ENCODE data around the gene NMNAT3.

NMNAT3 gene

DNA sequence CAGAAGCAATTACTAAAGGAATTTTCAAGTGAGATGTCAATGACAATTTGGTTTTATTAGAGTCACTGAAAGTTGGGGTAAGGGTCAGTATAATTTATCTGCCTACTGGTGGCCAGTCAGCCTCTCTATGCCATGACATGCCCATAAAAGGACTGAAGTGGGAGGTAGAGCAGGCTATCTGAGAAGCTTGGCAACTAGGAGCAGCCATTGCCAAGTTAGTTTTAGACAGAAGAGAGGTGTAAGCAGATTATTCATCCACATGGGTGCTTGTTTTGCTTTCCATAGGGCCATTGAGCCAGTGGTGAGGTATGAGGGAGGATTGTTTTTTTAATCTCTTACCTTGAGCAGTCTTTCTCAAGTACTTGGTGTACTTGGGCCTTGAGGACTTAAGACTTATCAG, 130.1 kb downstream of the NMNAT3 start:
- Histone ChIP-seq H3K79me2 (ENCODE audit: insufficient read depth, low read length) (no peaks in the 10 kb centered on the region), H3K4me3 (ENCODE audit: low read depth, low read length, poor library complexity, severe bottlenecking) (no peak overlapping the region), H3K36me3 (ENCODE audit: insufficient read depth, low read length) (no peaks in the 10 kb centered on the region), H3K4me1 (ENCODE audit: insufficient read depth, low read length, severe bottlenecking) (no peaks in the 10 kb centered on the region), H3F3A (ENCODE audit: insufficient read depth, low read length) (no peaks in the 10 kb centered on the region), H3K9ac (ENCODE audit: low read length) (no peak overlapping the region), H4K20me1 (ENCODE audit: insufficient read depth, low read length) (no peaks in the 10 kb centered on the region), H3K4me2 (ENCODE audit: low read length) (no peak overlapping the region), H3K9me2 (ENCODE audit: low read depth, low read length) (no peaks in the 10 kb centered on the region), H3K27me3 (ENCODE audit: insufficient read depth, low read length) (no peaks in the 10 kb centered on the region), H2AFZ (ENCODE audit: low read length) (no peak overlapping the region), H3K9me3 (ENCODE audit: low read length) (no peaks in the 10 kb centered on the region), H3K27ac (ENCODE audit: low read depth, low read length, poor library complexity, severe bottlenecking) (no peak overlapping the region)
- TF ChIP-seq, protein P1, sequence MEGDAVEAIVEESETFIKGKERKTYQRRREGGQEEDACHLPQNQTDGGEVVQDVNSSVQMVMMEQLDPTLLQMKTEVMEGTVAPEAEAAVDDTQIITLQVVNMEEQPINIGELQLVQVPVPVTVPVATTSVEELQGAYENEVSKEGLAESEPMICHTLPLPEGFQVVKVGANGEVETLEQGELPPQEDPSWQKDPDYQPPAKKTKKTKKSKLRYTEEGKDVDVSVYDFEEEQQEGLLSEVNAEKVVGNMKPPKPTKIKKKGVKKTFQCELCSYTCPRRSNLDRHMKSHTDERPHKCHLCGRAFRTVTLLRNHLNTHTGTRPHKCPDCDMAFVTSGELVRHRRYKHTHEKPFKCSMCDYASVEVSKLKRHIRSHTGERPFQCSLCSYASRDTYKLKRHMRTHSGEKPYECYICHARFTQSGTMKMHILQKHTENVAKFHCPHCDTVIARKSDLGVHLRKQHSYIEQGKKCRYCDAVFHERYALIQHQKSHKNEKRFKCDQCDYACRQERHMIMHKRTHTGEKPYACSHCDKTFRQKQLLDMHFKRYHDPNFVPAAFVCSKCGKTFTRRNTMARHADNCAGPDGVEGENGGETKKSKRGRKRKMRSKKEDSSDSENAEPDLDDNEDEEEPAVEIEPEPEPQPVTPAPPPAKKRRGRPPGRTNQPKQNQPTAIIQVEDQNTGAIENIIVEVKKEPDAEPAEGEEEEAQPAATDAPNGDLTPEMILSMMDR (IDR thresholded peaks at IDR 0.05; ENCODE audit: low read length) = no peak
- TF ChIP-seq EZH2 (IDR thresholded peaks at IDR 0.05; ENCODE audit: borderline replicate concordance, low read length) = no peak

GRCh38 chr3:139546772-139547171, 131.0 kb downstream of the NMNAT3 start:
- Histone ChIP-seq H3F3A (ENCODE audit: insufficient read depth, low read length) (no peaks in the 10 kb centered on the region), H4K20me1 (ENCODE audit: insufficient read depth, low read length) (no peaks in the 10 kb centered on the region), H3K27ac (ENCODE audit: low read depth, low read length, poor library complexity, severe bottlenecking) (no peak overlapping the region), H3K4me3 (ENCODE audit: low read depth, low read length, poor library complexity, severe bottlenecking) (no peak overlapping the region), H3K9ac (ENCODE audit: low read length) (no peak overlapping the region), H3K79me2 (ENCODE audit: insufficient read depth, low read length) (no peaks in the 10 kb centered on the region), H3K4me2 (ENCODE audit: low read length) (no peak overlapping the region), H3K27me3 (ENCODE audit: insufficient read depth, low read length) (no peaks in the 10 kb centered on the region), H3K36me3 (ENCODE audit: insufficient read depth, low read length) (no peaks in the 10 kb centered on the region), H3K9me3 (ENCODE audit: low read length) (no peaks in the 10 kb centered on the region), H3K9me2 (ENCODE audit: low read depth, low read length) (no peaks in the 10 kb centered on the region), H3K4me1 (ENCODE audit: insufficient read depth, low read length, severe bottlenecking) (no peaks in the 10 kb centered on the region), H2AFZ (ENCODE audit: low read length) (no peak overlapping the region)
- no peak for TF ChIP-seq EZH2 (IDR thresholded peaks at IDR 0.05; ENCODE audit: borderline replicate concordance, low read length)
- TF ChIP-seq, protein P1 (IDR thresholded peaks at IDR 0.05; ENCODE audit: low read length) = no peak

- H2AFZ ChIP-seq (ENCODE audit: low read length) = no peak overlapping the region
Measured at GRCh38 chr3:139541532-139542288, 136.1 kb downstream of the NMNAT3 start.

More at GRCh38 chr3:139541532-139542288, 136.1 kb downstream of the NMNAT3 start:
- Histone ChIP-seq H3K9me3 (ENCODE audit: low read length) (no peaks in the 10 kb centered on the region), H4K20me1 (ENCODE audit: insufficient read depth, low read length) (no peaks in the 10 kb centered on the region), H3K36me3 (ENCODE audit: insufficient read depth, low read length) (no peaks in the 10 kb centered on the region), H3F3A (ENCODE audit: insufficient read depth, low read length) (no peaks in the 10 kb centered on the region), H3K27me3 (ENCODE audit: insufficient read depth, low read length) (no peaks in the 10 kb centered on the region), H3K27ac (ENCODE audit: low read depth, low read length, poor library complexity, severe bottlenecking) (no peak overlapping the region), H3K4me2 (ENCODE audit: low read length) (no peak overlapping the region), H3K9ac (ENCODE audit: low read length) (no peak overlapping the region), H3K79me2 (ENCODE audit: insufficient read depth, low read length) (no peaks in the 10 kb centered on the region), H3K4me1 (ENCODE audit: insufficient read depth, low read length, severe bottlenecking) (no peaks in the 10 kb centered on the region), H3K9me2 (ENCODE audit: low read depth, low read length) (no peaks in the 10 kb centered on the region), H3K4me3 (ENCODE audit: low read depth, low read length, poor library complexity, severe bottlenecking) (no peak overlapping the region)
- TF ChIP-seq, protein P1 (IDR thresholded peaks at IDR 0.05; ENCODE audit: low read length) = no peak
- TF ChIP-seq EZH2 (IDR thresholded peaks at IDR 0.05; ENCODE audit: borderline replicate concordance, low read length) = no peak

All from OCI-LY1 (cell line).